ENCODE data around the gene BICD1. TPM values are rescaled to one million over a fixed set of nuclear protein-coding genes. Genes with fewer than 3 reads are reported as not detected.

The BICD1 gene
- polyA plus RNA-seq, 5 donors = 10.4 to 20.1 (median 16.9) TPM

DNA sequence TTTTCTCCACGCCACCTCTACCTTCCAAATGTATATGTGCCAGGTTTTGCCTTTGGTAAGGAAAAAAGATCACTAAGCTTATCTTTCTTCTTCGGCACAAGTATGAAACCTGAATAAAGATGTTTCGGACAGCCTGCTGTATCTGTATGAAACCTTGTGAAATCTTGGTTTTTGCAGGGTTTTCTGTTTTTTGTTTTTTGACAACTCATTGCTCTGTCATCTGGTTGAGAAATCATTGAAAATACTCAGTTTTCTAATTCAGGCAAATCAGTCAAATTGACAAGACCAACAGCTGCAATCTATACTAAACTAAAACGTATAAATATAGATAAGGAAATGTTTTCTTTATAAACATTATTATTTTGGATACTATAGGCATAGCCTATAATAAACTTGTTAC is 229.6 kb downstream of the BICD1 start:
- no peak for DNase-seq

DNA sequence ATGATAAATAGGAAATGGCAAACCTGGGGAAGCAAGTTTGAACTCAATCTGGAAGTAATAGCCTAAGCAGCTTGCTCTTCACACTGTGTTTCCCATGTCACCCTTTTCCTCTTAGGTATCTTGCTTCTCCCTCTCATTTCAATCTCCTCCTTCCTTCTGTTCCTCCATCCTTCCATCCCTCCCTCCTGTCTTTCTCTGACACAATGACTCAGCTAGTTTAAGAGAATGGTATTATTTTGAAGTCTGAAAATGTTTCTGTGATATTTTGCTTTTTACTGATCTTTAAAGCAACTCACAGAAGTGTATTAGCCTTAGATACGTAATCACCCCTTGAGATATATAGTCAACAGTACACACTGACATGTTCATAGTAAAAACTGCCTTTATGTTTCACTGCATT is 236.8 kb downstream of the BICD1 start:
- no peak for DNase-seq

DNA sequence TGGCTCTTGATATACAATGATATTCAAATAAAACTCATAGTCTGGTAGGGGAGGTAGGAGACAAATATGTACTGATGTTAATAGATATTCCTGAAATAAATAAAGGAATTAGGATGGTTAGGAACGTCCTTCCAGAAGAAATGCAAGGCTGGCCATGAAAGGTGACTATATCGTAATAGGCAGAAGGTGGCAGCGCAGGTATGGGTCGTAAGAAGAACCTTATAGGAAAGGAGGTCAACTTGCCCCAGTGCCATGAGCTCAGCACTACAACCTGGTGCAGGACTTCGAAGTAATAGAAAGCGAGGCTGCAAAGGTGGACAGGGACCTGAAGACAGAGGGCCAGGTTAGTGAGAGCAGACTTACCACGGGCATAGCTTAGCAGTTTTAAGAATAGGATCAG is 237.4 kb downstream of the BICD1 start:
- DNase-seq = no peak

DNA sequence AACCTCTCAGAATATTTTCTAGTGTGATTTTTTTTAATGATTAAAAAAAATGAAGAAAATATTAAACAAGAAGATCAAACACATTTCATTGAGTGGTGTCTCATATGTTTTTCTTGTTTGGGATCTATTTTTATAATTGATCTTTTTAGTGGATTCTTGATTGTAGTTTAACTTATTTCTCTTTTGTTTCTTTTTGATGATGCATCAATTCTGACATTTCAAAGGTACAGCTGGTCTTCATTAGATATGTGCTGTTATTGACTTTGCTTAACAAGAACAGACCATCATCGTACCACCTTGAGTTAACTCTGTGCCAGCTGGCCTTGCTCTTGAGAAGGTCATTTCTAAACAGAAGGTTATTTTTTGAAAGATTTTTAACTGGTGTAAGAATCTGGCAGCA is 246.9 kb downstream of the BICD1 start:
- no peak for DNase-seq

DNA sequence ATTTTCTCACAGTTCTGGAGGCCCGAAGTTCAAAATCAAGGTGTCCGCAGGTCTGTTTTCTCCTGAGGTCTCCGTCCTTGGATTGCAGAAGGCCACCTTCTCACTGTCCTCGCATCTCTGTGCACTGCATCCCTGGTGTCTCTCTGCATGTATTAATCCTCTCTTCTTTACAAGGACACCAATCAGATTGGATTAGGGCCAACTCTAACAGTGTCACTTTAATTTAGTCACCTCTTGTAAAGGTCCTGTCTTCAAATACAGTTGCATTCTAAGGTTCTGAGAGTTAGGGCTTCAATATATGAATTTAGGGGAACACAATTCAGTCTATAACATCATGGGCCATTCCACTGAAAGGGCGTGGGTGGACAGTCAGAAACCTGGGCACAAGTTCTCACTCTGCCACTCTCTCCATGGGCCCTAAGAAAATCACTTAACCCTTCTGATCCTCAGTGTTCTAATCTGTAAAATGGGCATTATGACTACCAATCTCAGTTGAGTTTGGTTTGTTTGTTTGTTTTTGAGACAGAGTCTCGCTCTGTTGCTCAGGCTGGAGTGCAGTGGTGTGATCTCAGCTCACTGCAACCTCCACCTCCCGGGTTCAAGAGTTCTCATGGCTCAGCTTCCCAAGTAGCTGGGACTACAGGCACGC is 251.1 kb downstream of the BICD1 start:
- no peak for DNase-seq

DNA sequence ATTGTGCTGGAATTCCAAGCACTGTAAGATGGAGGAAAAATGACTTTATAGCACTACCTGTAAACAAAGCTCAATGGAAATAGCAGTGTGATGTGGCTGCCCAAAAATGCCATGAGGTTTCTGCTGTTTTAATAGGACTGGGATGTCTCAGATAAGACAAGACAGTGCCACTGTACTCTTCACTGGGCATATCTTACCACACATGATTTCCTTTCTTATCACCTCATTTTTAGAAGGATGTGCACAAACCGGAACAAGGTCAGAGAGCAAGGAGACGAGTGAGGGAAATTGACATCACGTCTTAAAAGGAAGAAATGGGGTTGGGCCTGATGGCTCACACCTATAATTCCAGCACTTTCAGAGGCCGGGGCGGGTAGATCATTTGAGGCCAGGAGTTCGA is 254.3 kb downstream of the BICD1 start:
- no peak for DNase-seq

DNA sequence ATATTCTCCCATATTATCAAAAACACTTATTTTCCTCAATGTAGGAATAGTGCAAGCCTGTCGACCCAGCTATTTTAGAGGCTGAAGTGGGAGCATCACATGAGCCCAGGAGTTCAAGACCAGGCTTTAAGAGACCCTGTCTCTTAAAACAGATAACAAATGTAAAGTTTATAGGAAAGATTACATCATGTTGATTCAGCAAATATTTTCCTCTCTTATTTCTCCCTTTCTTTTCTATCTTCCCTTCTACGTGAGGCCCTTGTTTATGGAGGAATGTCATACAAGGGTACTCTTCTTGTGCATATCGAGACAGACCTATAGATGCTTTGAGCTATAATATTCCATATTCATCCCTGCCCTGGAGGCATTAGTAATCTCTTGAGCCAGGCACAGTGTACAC is 256.2 kb downstream of the BICD1 start:
- DNase-seq = no peak

DNA sequence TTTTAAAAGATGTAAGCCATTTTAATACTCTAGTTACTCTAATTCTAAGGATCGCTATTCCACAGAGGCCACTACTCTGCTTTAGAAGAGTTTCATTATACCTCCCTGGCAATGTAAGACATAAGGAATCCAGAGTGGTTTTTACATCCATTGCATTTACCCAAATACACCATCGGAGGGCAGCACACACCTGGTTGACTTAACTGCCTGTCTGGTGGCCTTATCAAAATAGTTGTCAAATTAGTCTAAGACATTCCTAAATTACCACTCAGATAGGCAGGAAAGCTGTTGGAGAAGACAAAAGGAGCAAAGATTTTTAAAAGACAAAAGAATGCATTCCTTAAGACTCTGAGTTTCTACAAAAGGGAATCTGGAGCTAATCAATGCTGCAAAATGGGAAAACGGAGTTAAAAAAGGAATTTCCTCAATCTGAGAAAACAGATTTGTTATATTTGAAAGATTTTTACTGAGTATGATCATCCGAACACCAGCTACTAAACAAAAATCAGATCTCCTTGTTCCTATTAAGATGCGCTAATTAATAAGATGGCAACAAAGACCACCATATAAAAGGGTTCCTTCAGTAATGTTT is 258.9 kb downstream of the BICD1 start:
- peak; percentile 30 to 55 for DNase-seq

DNA sequence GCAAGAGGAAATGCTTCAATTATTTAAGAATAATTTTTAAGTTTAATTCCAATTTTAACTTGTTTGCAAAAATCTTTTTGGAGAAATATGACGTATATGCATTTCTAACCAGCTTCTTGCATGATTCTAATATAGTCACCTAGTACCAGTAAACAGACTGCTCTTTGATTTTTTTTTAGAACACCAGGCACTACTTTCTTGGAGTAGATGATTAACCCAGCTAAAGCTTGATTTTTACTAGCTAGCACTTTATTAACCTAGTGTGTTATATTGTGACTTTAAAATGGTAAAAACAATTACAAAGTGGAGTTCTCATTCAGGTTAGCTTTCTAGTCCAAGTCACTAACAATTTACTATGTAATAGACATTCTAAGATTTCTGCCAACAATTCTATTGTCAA is 260.1 kb downstream of the BICD1 start:
- no peak for DNase-seq

DNA sequence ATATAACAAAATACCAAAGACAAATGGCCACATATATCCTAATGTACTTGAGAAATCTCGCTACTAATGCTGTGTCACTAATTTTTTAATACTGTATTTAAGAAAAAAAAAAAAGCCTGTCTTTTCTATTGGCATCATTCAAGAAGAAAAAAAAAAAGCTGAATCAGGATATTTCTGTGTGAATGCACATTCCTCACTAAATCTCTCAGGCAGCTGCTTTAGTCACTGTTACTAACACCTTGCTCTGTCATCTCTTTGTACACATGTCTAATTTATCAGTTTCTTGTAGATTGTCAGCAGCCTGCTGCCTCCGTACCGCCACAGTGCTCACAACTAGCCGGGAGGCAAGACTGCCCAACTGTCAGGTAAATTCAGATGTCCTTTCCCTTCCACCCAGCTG is 260.7 kb downstream of the BICD1 start:
- no peak for DNase-seq

DNA sequence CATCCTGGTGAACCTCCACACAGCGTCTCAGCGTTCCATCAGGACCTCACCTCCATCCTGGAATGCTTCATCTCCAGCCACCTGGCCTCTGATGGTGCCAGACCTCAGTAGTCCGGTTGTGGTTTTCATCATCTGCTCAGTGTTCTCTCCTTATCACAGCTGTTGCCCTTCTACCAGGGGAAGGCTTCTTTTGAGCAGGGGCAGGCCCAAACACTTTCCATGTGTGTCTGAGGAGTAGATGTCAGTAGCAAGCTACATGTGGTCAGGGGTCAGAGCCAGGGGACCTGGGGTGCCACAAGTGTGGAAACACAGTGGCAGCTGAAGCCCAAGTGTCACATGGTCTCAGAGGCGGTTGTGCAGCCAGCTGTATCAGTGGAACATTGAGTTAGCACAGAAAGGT is 262.6 kb downstream of the BICD1 start:
- DNase-seq = no peak

DNA sequence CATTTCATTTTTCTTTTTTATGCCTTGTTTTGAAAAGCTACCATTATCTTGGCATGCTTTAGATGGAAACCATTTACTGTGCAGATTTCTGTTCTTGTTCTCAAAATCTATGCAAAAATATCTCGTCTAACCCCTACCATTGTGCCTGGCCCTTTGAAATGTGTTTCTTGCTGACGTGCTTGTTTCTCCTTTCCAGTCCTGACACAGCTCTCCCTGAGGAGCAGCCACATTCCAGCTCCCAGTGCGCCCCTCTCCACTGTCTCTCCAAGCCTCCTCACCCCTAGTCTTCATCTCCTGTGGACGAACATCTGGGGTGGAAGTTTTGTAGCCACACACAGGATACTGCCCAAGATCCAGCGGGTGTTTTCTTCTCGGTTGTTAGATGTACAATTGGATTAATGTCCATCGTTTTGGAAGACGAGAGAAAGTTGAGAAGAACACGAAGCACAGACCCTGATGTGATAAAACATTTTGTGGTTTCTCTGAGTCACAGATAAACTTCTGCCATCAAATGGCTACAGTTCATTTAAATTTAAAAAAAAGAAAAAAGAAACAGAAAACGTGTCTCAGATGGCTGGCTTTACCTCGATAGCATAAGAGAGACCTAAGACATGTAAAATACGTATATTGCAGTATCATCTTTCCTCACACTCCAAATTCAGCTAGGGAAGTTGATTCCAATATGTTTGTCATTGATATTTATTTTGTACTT is 270.9 kb downstream of the BICD1 start:
- no peak for DNase-seq

DNA sequence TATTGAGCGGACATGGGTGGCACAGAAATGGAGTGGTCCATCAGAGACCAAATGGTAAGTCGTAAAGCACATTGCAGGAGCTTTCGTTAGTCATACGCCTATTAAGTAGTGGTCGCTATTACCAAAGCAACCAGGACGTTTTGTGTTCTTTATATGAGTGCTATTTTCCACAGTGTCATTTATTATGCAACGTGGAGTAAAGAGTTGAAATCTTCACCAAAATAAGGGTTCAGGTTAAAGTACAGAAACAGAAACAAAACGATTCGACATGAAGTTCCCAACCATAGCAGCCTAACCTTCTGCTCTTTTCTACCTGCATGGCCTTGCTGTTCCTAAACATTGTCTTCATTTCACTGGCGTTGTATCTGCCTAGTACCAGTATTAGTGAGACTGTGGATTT is 272.6 kb downstream of the BICD1 start:
- DNase-seq = no peak

DNA sequence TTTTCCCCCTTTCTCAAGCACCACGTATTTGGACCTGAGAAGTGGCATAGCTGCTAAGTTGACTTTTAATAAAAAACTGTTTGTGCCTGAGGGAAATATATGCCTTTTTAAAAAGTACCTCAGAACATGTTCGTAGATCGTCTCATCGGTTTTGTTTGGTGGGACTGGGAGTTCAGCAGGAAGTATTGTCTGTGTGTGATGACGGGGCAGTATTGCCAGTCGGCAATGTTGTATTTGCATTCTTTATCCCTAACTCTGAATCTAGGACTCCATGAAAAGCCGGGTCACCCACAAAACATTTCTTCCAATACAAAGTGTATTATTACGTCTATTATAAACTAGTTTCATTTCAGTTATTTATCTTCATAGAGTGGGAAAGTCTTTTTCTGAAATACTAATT is 273.0 kb downstream of the BICD1 start:
- DNase-seq = no peak

DNA sequence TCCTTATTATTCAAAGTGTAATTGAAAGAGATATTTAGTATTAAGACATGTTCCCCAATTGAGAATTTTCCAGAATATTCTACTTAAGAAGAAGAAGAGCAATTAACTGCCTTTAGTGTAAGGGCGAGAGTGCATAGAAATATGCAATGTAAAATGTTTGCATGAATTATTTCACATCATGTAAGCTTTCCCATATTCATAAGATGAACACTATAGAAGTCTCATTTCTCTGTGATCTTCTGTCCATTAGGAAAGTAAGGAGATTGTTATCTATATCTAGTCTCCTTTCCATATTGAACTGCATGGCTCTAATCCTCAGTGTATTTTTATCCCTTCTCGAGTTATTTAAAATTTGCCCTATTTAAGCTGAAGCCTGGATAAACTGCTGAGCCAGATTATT is 275.6 kb downstream of the BICD1 start:
- DNase-seq = no peak

DNA sequence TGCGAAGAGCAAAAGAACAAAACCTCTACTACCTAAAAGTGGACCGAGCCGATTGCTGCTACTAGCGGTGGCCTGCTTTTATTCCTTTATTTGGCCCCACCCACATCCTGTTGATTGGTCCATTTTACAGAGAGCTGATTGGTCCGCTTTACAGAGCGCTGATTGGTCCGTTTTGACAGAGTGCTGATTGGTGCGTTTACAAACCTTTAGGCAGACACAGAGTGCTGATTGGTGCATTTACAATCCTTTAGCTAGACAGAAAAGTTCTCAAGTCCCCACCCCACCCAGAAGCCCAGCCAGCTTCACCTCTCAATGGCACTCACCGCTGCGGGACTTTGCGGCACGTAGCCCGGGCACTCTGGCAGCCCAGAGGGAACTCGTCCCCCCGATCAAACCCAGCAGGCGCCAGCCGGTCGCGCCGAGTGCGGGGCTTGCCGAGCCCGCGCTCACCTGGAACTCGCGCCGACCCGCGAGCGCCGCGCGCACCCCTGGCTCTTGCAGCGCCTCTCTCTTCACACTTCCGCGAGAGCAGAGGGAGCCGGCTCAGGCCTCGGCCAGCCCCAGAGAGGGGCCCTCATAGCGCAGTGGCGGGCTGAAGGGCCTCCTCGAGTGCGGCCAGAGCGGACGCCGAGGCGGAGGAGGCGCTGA is 284.0 kb downstream of the BICD1 start:
- peak in 1 of 2 donors; percentile 25 for DNase-seq

DNA sequence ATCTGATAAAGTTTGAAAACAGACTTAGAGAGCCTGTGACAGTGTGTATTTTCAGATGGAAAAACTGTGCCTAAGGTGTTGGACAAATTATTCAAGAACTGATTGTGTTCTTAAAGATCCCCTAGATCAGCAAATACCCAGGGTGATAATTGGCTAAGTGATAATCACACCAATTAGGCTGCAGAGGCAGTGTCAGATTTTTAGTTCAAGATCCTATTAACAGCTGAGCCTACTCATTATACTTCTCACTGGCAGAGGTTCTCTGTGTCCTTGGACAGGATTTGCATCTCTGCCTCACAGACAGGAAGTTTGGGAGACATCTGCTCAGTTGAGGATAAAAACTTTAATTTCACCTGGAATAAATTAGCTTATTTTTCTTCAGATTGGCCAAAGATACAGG is 288.4 kb downstream of the BICD1 start:
- DNase-seq = no peak

DNA sequence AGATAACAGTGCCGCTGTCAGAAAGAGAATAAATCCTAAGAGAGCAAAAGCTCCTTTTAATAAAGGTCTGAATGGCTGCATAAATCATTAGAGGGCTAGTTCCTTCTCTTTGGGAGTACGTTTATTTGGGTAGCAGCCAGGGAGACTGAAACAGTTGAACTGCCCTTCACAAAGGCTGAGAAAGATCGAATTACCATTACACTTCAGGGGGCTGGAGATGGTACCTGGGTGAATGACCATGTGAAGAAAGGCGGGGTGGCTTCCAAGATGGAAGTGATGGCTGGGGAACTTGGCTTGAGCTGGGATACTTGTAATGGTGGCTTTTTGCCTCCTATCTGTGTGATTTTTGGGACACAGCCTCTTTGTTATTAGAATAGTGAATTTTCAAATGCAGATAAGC is 291.0 kb downstream of the BICD1 start:
- DNase-seq = no peak

DNA sequence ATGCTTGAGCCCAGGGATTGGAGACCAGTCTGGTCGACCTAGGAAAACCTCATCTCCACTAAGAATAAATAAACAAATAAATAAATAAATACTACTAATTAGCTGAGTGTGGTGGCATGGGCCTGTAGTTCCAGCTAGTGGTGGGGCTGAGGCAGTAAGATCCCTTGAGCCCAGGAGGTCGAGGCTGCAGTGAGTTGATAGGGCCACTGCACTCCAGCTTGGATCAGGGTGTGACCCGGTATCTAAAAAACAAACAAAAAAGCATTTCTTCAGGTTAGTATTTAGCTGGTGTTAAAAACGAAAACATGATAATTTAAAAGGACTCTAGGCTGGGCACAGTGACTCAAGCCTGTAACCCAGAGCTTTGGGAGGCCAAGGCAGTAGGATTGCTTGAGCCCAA is 291.5 kb downstream of the BICD1 start:
- DNase-seq = no peak

DNA sequence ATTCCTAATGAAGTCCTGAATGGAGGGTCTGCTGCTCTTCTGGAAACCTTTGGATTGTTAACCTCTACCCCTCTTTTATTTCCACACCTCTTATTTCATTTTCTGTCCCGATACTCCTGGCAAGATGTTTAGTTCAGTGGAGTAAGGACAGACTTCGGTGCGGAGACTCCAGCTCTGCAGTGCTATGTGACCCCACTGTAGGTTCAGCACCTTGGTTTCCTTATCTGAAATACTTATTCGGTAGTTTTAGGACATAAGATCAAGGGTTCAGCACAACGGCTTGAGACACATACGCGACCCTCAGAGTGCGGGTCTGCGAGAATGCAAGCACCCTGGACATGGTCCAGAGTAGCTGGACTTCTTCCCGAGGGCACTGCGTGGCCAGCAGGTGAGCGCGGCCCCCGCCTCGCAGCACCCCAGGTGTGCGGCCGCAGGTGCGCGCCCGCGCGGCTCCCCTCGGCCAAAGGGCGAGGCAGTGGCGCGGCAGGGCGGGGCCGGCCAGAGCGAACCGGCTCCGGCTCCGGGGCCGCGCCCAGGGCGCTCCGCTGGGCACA is 292.2 kb downstream of the BICD1 start:
- DNase-seq = no peak

DNA sequence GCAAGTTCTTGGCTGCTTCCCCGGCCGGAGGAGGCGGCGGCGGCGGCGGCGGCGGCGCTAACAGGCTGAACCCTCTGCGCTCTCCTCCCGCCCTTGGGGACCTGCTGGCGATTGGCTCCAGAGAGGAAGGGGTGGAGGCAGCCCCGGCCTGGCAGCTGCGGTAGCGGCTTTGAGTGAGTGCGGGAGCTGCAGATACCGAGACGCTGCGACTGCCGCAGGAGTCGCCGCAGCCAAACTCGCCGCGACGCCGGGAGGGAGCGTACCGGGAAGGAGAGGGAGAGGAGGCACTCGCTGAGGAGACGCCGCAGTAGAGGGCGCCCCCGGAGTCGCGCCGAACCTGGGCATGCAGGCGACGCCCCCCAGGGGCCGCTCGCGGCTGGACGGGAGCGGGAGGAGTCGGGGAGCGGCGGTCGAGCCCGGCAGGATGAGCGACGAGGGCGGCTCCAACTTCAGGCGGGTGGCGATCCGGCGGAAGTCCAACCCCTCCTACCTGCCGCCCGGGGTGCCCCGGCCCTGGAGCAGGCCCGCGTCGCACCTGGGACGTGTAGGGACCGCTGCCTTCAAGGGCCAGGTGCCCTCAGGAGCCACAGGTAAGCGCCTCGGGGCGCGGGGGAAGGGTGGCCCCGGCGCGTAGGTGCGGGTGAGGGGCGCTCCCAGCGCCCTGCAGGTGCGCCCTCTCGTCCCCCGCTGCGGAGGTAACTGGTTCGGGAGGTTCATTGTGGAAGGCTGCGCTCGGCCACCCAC is 292.9 kb downstream of the BICD1 start, which contains the start of gene FGD4:
FGD4 (plus strand) TSS at position 189 of the 744 bp plus-strand sequence.
- peak; percentile 70 to 82 for DNase-seq

Measured in right lung (tissue), 5 donors.